Smooth muscle cell (in vitro differentiated cells): Measurements from ENCODE around the gene XPO6. TPM values are rescaled to one million over a fixed set of nuclear protein-coding genes. Genes with fewer than 3 reads are reported as not detected.
A peak's percentile ranks its signal among the peaks of the same experiment; 100 is the strongest.

Experiments used
- DNase-seq: peaks from one replicate; lab custom pipeline; 2025; ENCODE audit not compliant: unreplicated experiment; lab: John Stamatoyannopoulos, UW
- H2AFZ ChIP-seq: fragments of 200-600 bp; sonication (generic); 2 replicates; pipeline ENCODE4 v1.6.0; 2016; ENCODE audit warnings: antibody characterized with exemption, low read depth, mild to moderate bottlenecking
- H3F3A ChIP-seq: fragments of 200-600 bp; sonication (generic); 2 replicates; pipeline ENCODE4 v1.6.0; 2017; ENCODE audit warnings: antibody characterized with exemption, low read depth
- H3K27ac ChIP-seq: fragments of 200-600 bp; sonication (generic); 2 replicates; pipeline ENCODE4 v1.5.1; 2016; ENCODE audit warnings: low read depth, mild to moderate bottlenecking
- H3K27me3 ChIP-seq: fragments of 200-600 bp; sonication (generic); 2 replicates; pipeline ENCODE4 v1.6.1; 2016; ENCODE audit warnings: low read depth, mild to moderate bottlenecking
- H3K36me3 ChIP-seq: fragments of 200-600 bp; sonication (generic); 2 replicates; pipeline ENCODE4 v1.5.1; 2016; ENCODE audit warnings: low read depth
- H3K4me1 ChIP-seq: fragments of 200-600 bp; sonication (generic); 2 replicates; pipeline ENCODE4 v1.5.1; 2016; ENCODE audit warnings: low read depth
- H3K4me2 ChIP-seq: fragments of 200-600 bp; sonication (generic); 2 replicates; pipeline ENCODE4 v1.6.0; 2016; ENCODE audit warnings: mild to moderate bottlenecking
- H3K4me3 ChIP-seq: fragments of 200-600 bp; sonication (generic); 2 replicates; pipeline ENCODE4 v1.5.1; 2016; ENCODE audit warnings: mild to moderate bottlenecking
- H3K79me2 ChIP-seq: fragments of 200-600 bp; sonication (generic); 2 replicates; pipeline ENCODE4 v1.6.0; 2016; ENCODE audit warnings: low read depth, mild to moderate bottlenecking
- H3K9ac ChIP-seq: fragments of 200-600 bp; sonication (generic); 2 replicates; pipeline ENCODE4 v1.6.0; 2016; ENCODE audit warnings: low read depth
- H3K9me3 ChIP-seq: fragments of 200-600 bp; sonication (generic); replicated peaks from 2 replicates; pipeline ENCODE4 v1.5.1; 2016; ENCODE audit warnings: low read depth
- H4K20me1 ChIP-seq: fragments of 200-600 bp; sonication (generic); 2 replicates; pipeline ENCODE4 v1.6.0; 2016; ENCODE audit warnings: low read depth
- CTCF ChIP-seq: fragments of 200-600 bp; sonication (generic); IDR thresholded peaks from 2 replicates; pipeline ENCODE4 v1.5.1; 2017; ENCODE audit warnings: borderline replicate concordance, mild to moderate bottlenecking, antibody characterized with exemption; ENCODE audit not compliant: insufficient read depth, poor library complexity, severe bottlenecking
- WGBS: methylation state at CpG from one replicate; pipeline ENCODE4 v1.1.7; 2016; ENCODE audit warnings: low lambda C conversion rate; 5-methylcytosine and 5-hydroxymethylcytosine counted together
- polyA plus RNA-seq: library from polyadenylated mRNA; unstranded; fragments of >200 nt; fragmentation: Nextera tagmentation; extraction: Ambion mirVana; gene quantifications from 2 replicates; pipeline ENCODE4 v1.2.1, GENCODE V29; 2016
- total RNA-seq: library from RNA; depleted of rRNA; stranded (reverse); fragments of >200 nt; gene quantifications from 2 replicates; pipeline ENCODE4 v1.2.3, GENCODE V29; 2014

The XPO6 gene
- total and polyA plus RNA-seq, 2 experiments from 2014 or later: 42.1 to 82.1 TPM

- Histone ChIP-seq H3K27me3 (no peaks in the 10 kb centered on the region), H3K27ac (peak overlapping the region; percentile 17), H3K4me3 (no peak overlapping the region), H3K4me1 (peaks cover 5% of the 10 kb centered on the region), H3K9ac (no peak overlapping the region), H3K4me2 (no peak overlapping the region), H3F3A (no peaks in the 10 kb centered on the region), H3K79me2 (no peaks in the 10 kb centered on the region), H3K36me3 (no peaks in the 10 kb centered on the region), H2AFZ (no peak overlapping the region), H3K9me3 (no peaks in the 10 kb centered on the region), H4K20me1 (peaks cover 16% of the 10 kb centered on the region)
- 49% methylated on average over 17 of the region's 17 CpGs for WGBS
- no peak for DNase-seq
- no peak for TF ChIP-seq CTCF
Measured at GRCh38 chr16:28092721-28093384, 118.9 kb downstream of the XPO6 start.

- Histone ChIP-seq H3K4me3 (no peak overlapping the region), H3K79me2 (no peaks in the 10 kb centered on the region), H4K20me1 (peaks cover 16% of the 10 kb centered on the region), H3F3A (no peaks in the 10 kb centered on the region), H2AFZ (no peak overlapping the region), H3K9ac (no peak overlapping the region), H3K9me3 (no peaks in the 10 kb centered on the region), H3K4me2 (no peak overlapping the region), H3K4me1 (peaks cover 5% of the 10 kb centered on the region), H3K27ac (peak overlapping the region; percentile 44), H3K27me3 (no peaks in the 10 kb centered on the region), H3K36me3 (no peaks in the 10 kb centered on the region)
- WGBS: 86% methylated on average over 12 of the region's 12 CpGs
- no peak for DNase-seq
- TF ChIP-seq CTCF: no peak
Measured at GRCh38 chr16:28091656-28092055, 120.1 kb downstream of the XPO6 start.

- H3K9me3 ChIP-seq: no peaks in the 10 kb centered on the region
- no peak for DNase-seq
- no peak overlapping the region for H3K4me3 ChIP-seq
- H3K36me3 ChIP-seq: no peaks in the 10 kb centered on the region
- H2AFZ ChIP-seq: no peak overlapping the region
- peaks cover 16% of the 10 kb centered on the region for H4K20me1 ChIP-seq
- H3K27me3 ChIP-seq: no peaks in the 10 kb centered on the region
- WGBS: 69% methylated on average over 19 of the region's 19 CpGs
- H3K27ac ChIP-seq: peak overlapping the region; percentile 44
- H3F3A ChIP-seq: no peaks in the 10 kb centered on the region
- no peaks in the 10 kb centered on the region for H3K79me2 ChIP-seq
- H3K9ac ChIP-seq: no peak overlapping the region
- TF ChIP-seq CTCF: peak; percentile 29
- H3K4me1 ChIP-seq: peaks cover 5% of the 10 kb centered on the region
- no peak overlapping the region for H3K4me2 ChIP-seq
Measured at GRCh38 chr16:28090646-28091377, 121.0 kb downstream of the XPO6 start.
